Measurements from ENCODE around the gene CEMIP. TPM values are rescaled to one million over a fixed set of nuclear protein-coding genes. Genes with fewer than 3 reads are reported as not detected.
A peak's percentile ranks its signal among the peaks of the same experiment; 100 is the strongest.

Gene CEMIP
- polyA plus RNA-seq, 2 of the 4 experiments (the other 2 are of a cell fraction): 0.54 to 0.84 TPM

DNA sequence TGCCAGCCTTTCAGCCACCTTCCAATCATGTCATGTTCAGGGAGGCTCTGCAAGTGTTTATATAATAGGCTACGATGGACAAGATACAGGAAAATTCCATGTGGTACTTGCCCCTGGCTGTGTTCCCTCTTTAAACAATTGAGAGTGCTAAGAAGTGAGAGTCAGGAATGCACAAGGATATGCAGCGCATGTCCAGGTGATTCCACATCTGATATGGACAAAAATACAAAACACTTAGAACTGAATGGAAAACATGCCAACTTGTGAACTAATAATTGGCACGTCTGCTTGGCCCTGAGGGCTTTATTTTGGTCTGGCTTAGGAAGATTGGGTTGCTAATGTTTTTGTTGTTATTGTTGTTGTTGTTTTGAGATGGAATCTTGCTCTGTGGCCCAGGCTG, 100.9 kb downstream of the CEMIP start:
- no peak for DNase-seq (ENCODE audit: low read depth in 1 of 2, low spot score in 1 of 2)
- Histone ChIP-seq H3K27ac (no peak overlapping the region), H3K4me3 (no peak overlapping the region), H3K4me1 (no peaks in the 10 kb centered on the region), H3K9me3 (no peaks in the 10 kb centered on the region), H3K4me2 (no peak overlapping the region)
- CTCF ChIA-PET: interaction anchor here (1.0 kb wide), 1 partner anchor 10 kb away, joined by 5 read pairs; no protein-coding TSS in a partner anchor
- no peak for ATAC-seq
- no peak for TF ChIP-seq NR3C1 (IDR thresholded peaks at IDR 0.05)
- POLR2A ChIA-PET: no interaction called here
- 66% methylated on average over 3 of the region's 3 CpGs for WGBS (ENCODE audit: missing lambda C conversion rate)
- FAIRE-seq: no peak

DNA sequence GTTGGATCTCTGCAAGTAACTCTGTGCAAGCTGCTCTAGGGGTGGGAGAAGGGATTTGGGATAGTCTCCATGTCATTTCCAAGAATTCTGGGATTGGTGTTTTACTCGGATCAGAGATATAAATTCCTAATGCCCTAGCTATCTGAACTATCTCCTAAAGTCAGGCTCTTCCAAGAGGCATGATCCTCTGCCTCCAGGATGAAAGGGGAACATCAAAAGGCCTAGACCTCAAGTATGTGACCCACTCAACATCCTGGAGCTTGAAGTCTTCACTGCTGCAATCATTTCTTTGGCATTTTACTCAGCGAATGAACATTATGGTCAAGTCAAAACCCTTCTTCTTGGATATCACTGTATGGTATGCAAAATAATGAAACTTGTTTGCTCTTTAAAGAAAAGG, 104.5 kb downstream of the CEMIP start:
- POLR2A ChIA-PET: no interaction called here
- no peak for FAIRE-seq
- CTCF ChIA-PET: interaction anchor here (1.5 kb wide), 2 partner anchors 9 to 104 kb away, joined by 4 to 5 read pairs; partner anchors contain the start of gene CEMIP
- Histone ChIP-seq H3K9me3 (no peaks in the 10 kb centered on the region), H3K4me1 (peaks cover 18% of the 10 kb centered on the region), H3K4me2 (no peak overlapping the region), H3K4me3 (no peak overlapping the region), H3K27ac (no peak overlapping the region)
- WGBS (ENCODE audit: missing lambda C conversion rate): 44% methylated on average over 2 of the region's 2 CpGs
- ATAC-seq: no peak
- no peak for TF ChIP-seq MYC (IDR thresholded peaks at IDR 0.05; ENCODE audit: borderline replicate concordance, low read length)
- no peak for TF ChIP-seq FOSL2 (IDR thresholded peaks at IDR 0.05)
- TF ChIP-seq FOSL2 (CRISPR knock-in tag; IDR thresholded peaks at IDR 0.05): no peak
- TF ChIP-seq, protein P1, sequence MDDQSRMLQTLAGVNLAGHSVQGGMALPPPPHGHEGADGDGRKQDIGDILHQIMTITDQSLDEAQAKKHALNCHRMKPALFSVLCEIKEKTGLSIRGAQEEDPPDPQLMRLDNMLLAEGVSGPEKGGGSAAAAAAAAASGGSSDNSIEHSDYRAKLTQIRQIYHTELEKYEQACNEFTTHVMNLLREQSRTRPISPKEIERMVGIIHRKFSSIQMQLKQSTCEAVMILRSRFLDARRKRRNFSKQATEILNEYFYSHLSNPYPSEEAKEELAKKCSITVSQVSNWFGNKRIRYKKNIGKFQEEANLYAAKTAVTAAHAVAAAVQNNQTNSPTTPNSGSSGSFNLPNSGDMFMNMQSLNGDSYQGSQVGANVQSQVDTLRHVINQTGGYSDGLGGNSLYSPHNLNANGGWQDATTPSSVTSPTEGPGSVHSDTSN (IDR thresholded peaks at IDR 0.05): no peak
- TF ChIP-seq RFX5 (IDR thresholded peaks at IDR 0.05): no peak
- TF ChIP-seq, protein P2, sequence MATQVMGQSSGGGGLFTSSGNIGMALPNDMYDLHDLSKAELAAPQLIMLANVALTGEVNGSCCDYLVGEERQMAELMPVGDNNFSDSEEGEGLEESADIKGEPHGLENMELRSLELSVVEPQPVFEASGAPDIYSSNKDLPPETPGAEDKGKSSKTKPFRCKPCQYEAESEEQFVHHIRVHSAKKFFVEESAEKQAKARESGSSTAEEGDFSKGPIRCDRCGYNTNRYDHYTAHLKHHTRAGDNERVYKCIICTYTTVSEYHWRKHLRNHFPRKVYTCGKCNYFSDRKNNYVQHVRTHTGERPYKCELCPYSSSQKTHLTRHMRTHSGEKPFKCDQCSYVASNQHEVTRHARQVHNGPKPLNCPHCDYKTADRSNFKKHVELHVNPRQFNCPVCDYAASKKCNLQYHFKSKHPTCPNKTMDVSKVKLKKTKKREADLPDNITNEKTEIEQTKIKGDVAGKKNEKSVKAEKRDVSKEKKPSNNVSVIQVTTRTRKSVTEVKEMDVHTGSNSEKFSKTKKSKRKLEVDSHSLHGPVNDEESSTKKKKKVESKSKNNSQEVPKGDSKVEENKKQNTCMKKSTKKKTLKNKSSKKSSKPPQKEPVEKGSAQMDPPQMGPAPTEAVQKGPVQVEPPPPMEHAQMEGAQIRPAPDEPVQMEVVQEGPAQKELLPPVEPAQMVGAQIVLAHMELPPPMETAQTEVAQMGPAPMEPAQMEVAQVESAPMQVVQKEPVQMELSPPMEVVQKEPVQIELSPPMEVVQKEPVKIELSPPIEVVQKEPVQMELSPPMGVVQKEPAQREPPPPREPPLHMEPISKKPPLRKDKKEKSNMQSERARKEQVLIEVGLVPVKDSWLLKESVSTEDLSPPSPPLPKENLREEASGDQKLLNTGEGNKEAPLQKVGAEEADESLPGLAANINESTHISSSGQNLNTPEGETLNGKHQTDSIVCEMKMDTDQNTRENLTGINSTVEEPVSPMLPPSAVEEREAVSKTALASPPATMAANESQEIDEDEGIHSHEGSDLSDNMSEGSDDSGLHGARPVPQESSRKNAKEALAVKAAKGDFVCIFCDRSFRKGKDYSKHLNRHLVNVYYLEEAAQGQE (IDR thresholded peaks at IDR 0.05): no peak
- no peak for TF ChIP-seq MAZ (IDR thresholded peaks at IDR 0.05; ENCODE audit: borderline replicate concordance, low read depth, low read length)
- TF ChIP-seq, protein P3, sequence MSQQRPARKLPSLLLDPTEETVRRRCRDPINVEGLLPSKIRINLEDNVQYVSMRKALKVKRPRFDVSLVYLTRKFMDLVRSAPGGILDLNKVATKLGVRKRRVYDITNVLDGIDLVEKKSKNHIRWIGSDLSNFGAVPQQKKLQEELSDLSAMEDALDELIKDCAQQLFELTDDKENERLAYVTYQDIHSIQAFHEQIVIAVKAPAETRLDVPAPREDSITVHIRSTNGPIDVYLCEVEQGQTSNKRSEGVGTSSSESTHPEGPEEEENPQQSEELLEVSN (IDR thresholded peaks at IDR 0.05; ENCODE audit: borderline replicate concordance, low read depth): no peak
- TF ChIP-seq POLR2AphosphoS2 (conservative IDR thresholded peaks at IDR 0.05; ENCODE audit: low read length): no peak
- TF ChIP-seq HEYL (CRISPR knock-in tag; IDR thresholded peaks at IDR 0.05): no peak
- no peak for TF ChIP-seq CHD4 (IDR thresholded peaks at IDR 0.05; ENCODE audit: borderline replicate concordance)
- TF ChIP-seq, protein P4, sequence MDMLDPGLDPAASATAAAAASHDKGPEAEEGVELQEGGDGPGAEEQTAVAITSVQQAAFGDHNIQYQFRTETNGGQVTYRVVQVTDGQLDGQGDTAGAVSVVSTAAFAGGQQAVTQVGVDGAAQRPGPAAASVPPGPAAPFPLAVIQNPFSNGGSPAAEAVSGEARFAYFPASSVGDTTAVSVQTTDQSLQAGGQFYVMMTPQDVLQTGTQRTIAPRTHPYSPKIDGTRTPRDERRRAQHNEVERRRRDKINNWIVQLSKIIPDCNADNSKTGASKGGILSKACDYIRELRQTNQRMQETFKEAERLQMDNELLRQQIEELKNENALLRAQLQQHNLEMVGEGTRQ (IDR thresholded peaks at IDR 0.05): no peak
- no peak for DNase-seq (ENCODE audit: low read depth in 1 of 2, low spot score in 1 of 2)

DNA sequence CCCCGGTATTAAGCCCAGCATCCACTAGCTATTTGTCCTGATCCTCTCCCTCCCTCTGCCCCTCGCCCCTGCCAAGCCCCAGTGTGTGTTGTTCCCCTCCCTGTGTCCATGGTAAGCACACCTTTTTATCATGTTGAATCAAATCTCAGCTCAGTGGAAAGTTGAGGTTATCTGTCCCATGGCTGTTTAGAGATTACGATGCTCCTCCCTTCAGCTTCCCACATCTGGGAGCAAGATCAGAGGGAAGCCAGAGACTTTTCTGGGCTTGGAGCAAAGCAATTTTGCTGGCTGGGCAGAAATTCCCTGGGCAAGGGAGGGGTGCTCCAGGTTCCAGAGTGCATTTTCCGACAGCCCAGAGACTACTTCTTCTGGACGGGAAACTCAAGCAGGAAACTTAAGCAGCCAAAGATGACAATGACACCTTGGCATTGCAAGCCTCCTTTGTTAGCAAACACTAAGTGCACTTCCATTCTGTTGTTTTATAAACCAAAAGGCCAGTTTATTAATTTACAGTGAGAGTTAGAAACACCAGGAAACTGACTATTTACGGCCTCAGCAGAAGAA, 105.9 kb downstream of the CEMIP start:
- H3K4me3 ChIP-seq: no peak overlapping the region
- 66% methylated on average over 6 of the region's 6 CpGs for WGBS (ENCODE audit: missing lambda C conversion rate)
- no peak overlapping the region for H3K27ac ChIP-seq
- ATAC-seq (no peak), FAIRE-seq (no peak), DNase-seq (ENCODE audit: low read depth in 1 of 2, low spot score in 1 of 2) (no peak)
- ChIA-PET CTCF (interaction anchor here (0.7 to 1.5 kb wide), 4 partner anchors 8 to 106 kb away, joined by 3 to 5 read pairs (median 4); partner anchors contain the start of gene CEMIP), POLR2A (no interaction called here)
- no peaks in the 10 kb centered on the region for H3K9me3 ChIP-seq
- TF ChIP-seq RAD21 (conservative IDR thresholded peaks at IDR 0.05 in 1 of 2, IDR thresholded peaks at IDR 0.05 in 1 of 2) (no peak), MAFK (IDR thresholded peaks at IDR 0.05; ENCODE audit: partially characterized antibody) (peak; percentile 34), RNF2 (IDR thresholded peaks at IDR 0.05; ENCODE audit: borderline replicate concordance, low read depth) (no peak), TP53 (CRISPR knock-in tag; IDR thresholded peaks at IDR 0.05) (no peak)
- H3K4me1 ChIP-seq: peaks cover 18% of the 10 kb centered on the region
- no peak overlapping the region for H3K4me2 ChIP-seq
